T-helper 17 cell (primary cell): ENCODE measurements around the gene CRABP2. TPM values are rescaled to one million over a fixed set of nuclear protein-coding genes. Genes with fewer than 3 reads are reported as not detected.

Experiments
- ATAC-seq: fragments of 150-1000 bp; cut with Tn5 transposase; 2 replicates; pipeline ENCODE4 v1.10.0; 2021; ENCODE audit warnings: mild to moderate bottlenecking, moderate library complexity
- DNase-seq, 3 donors: peaks; one replicate each; pipeline versions ENCODE4 v3.0.0 to v3.0.0-alpha.2; 2020 to 2021
- H3K9me3 ChIP-seq: one replicate; pipeline ENCODE4 v1.7.0; 2013; ENCODE audit warnings: low read length, mild to moderate bottlenecking; ENCODE audit not compliant: control insufficient read depth, poor library complexity, severe bottlenecking
- H3K27ac Mint-ChIP-seq: one replicate; pipeline ENCODE4 v1.8.0; 2022; ENCODE audit warnings: mild to moderate bottlenecking, moderate library complexity, mixed read lengths
- H3K27me3 Mint-ChIP-seq: one replicate; pipeline ENCODE4 v1.8.0; 2022; ENCODE audit warnings: mixed read lengths
- H3K36me3 Mint-ChIP-seq: one replicate; pipeline ENCODE4 v1.8.0; 2022; ENCODE audit warnings: low read depth, mixed read lengths
- H3K4me1 Mint-ChIP-seq: one replicate; pipeline ENCODE4 v1.8.0; 2022; ENCODE audit warnings: mild to moderate bottlenecking, mixed read lengths
- H3K4me3 Mint-ChIP-seq: one replicate; pipeline ENCODE4 v1.8.0; 2022; ENCODE audit warnings: mild to moderate bottlenecking, moderate library complexity, mixed read lengths
- total RNA-seq, 4 donors: library from RNA in 2 of 4; stranded (reverse) in 2 of 4; gene quantifications; one replicate each; pipeline ENCODE4 v1.2.3 and lab custom pipeline; 2022 to 2026

CRABP2 gene
- total RNA-seq, 2 donors from 2014 or later, result 1.5 to 4.5 TPM

GRCh38 chr1:156711011-156711817 is 5.8 kb upstream of the CRABP2 start:
- H3K27ac Mint-ChIP-seq, result no peak overlapping the region
- no peak overlapping the region for H3K4me3 Mint-ChIP-seq
- DNase-seq (no peak), ATAC-seq (no peak)
- no peaks in the 10 kb centered on the region for H3K9me3 ChIP-seq
- H3K36me3 Mint-ChIP-seq, result peaks cover 9% of the 10 kb centered on the region
- H3K27me3 Mint-ChIP-seq, result no peaks in the 10 kb centered on the region
- H3K4me1 Mint-ChIP-seq, result peaks cover 19% of the 10 kb centered on the region

DNA sequence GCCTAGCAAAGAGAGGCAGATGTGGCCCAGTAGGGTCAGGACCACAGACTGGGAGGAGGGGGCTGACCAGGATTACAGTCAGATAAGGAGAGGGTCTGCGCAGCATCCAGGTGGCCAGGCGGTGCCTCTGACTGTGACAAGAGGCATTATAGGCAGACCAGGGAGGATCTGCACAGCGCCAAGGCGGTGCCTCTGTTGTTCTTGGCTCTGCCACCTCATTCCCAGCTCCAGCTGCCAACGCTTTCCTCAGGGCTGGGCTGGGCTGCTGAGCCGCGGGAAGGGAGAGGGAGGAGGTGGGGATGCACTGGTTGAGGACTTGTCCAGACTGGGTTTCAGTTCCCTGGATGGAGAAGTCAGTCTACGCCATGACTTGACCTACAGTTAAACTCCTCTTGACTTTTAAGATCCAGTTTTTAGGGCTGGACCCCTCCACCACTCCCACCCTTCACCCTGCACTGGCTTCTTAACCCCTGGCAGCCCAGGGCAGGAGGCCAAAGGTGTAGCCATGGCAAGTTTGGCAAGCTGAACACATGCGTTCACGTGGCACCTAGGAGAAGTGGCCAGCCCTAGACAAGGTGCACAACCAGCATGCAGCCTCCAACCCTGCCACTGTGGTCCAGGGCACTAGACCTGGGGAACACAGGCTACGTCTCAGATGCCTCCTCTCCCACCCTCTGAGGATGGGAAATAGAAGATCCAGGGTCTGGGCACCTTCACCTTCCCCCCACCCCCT is 4.5 kb upstream of the CRABP2 start:
- peaks cover 20% of the 10 kb centered on the region for H3K4me1 Mint-ChIP-seq
- peaks cover 2% of the 10 kb centered on the region for H3K36me3 Mint-ChIP-seq
- H3K27ac Mint-ChIP-seq, result no peak overlapping the region

DNA sequence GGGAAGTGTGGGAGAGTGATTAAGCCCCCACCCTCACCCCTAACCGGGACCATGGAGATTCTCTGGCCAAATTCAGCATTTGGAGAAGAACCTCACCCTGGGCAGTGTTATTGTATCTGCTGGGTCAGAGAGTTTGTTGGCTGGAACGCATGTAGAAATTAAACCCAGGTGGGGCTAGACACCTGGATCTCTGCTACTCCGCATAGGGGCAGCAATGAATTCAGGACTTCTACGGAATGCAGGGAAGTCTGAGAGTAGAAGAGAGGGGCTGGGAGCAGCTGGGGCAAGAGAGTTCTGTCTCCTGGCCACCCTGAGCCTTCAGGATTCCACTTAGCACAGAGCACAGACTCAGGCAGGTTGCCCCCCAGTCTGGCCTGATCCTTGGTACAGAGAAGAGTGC is 3.6 kb upstream of the CRABP2 start:
- Mint-ChIP-seq H3K4me1 (peaks cover 18% of the 10 kb centered on the region), H3K27ac (peak overlapping the region; percentile 69), H3K27me3 (peaks cover 6% of the 10 kb centered on the region), H3K36me3 (no peaks in the 10 kb centered on the region), H3K4me3 (no peak overlapping the region)
- no peaks in the 10 kb centered on the region for H3K9me3 ChIP-seq
- DNase-seq (no peak), ATAC-seq (no peak)

More for the DNA sequence above, 4.5 kb upstream of the CRABP2 start:
- H3K9me3 ChIP-seq, result no peaks in the 10 kb centered on the region
- ATAC-seq, result no peak
- no peaks in the 10 kb centered on the region for H3K27me3 Mint-ChIP-seq
- H3K4me3 Mint-ChIP-seq, result no peak overlapping the region
- no peak for DNase-seq

DNA sequence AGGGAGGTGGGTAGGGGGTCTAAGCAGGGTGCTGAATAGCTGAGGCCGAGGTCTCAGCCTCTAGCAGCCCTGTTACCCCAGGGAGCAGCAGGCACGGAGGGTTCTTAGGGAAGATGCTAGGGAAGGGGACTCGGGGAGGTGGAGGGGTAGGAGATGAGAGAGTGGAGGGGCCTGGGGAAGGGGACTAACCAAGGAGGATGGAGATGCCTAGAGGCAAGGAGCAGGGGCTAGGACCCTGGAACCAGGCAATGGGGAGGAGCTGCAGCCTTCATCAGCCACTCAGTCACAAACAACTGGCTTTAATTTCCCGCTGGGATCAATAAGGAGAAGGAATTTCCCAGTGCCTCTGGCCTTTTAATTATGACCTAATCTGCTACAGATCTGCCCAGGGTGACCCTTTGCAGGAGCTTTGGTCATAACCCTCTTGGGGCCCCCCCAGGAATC is 2.9 kb upstream of the CRABP2 start:
- Mint-ChIP-seq H3K36me3 (no peaks in the 10 kb centered on the region), H3K27me3 (peaks cover 14% of the 10 kb centered on the region), H3K27ac (peak overlapping the region; percentile 69), H3K4me3 (peak overlapping the region; percentile 63), H3K4me1 (peaks cover 18% of the 10 kb centered on the region)
- ATAC-seq (no peak), DNase-seq (no peak)
- H3K9me3 ChIP-seq, result no peaks in the 10 kb centered on the region

DNA sequence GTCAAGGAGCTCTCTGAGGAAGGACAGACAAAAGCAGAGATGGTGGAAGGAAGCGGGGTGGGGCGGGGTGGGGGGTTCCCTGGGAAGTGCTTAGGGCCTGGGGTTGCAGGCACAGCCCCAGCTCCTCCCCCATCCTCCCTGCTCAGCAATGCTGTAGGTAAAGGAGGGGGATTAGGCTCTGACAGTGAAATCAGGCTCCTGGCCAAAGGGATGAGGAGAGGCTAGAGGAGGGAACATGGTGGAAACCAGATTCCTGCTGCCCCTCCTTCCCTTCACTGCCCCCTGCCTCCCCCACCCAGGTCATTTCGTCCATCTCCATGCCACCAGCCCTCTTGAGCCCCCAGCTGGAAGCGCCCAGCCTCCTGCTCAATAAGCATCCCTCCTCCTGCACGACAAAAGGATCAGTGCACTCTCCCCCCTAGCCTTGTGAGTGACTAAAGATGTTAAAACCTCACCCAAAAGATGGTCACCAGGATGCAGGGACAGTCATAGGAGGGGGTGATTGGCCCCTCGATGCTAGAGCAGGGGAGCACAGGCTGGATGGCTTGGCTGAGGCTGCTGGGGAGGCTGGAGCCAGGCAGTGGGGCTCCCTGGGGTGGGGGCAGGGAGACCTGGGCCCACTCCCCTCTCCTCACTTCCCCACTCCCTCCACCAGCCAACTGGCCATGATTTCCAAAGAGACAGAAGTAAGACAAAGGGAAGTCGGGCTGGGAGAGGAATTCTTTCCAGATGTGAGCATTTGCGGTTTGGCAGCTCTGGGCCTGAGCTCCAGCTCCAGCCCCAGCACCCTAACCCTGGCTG is 2.2 kb upstream of the CRABP2 start:
- H3K4me3 Mint-ChIP-seq, result peak overlapping the region; percentile 96
- no peak for ATAC-seq

GRCh38 chr1:156706657-156707416 is 1.5 kb upstream of the CRABP2 start:
- H3K27me3 Mint-ChIP-seq, result peaks cover 18% of the 10 kb centered on the region
- no peaks in the 10 kb centered on the region for H3K36me3 Mint-ChIP-seq
- H3K4me3 Mint-ChIP-seq, result peak overlapping the region; percentile 96
- H3K4me1 Mint-ChIP-seq, result peaks cover 18% of the 10 kb centered on the region
- H3K9me3 ChIP-seq, result no peaks in the 10 kb centered on the region
- peak in 1 of 3 donors; percentile 19 for DNase-seq
- peak; percentile 28 for ATAC-seq
- peak overlapping the region; percentile 88 for H3K27ac Mint-ChIP-seq

More for the DNA sequence above, 2.2 kb upstream of the CRABP2 start:
- DNase-seq, result no peak
- H3K9me3 ChIP-seq, result no peaks in the 10 kb centered on the region
- no peaks in the 10 kb centered on the region for H3K36me3 Mint-ChIP-seq
- no peak overlapping the region for H3K27ac Mint-ChIP-seq
- H3K27me3 Mint-ChIP-seq, result peaks cover 18% of the 10 kb centered on the region
- peaks cover 18% of the 10 kb centered on the region for H3K4me1 Mint-ChIP-seq

DNA sequence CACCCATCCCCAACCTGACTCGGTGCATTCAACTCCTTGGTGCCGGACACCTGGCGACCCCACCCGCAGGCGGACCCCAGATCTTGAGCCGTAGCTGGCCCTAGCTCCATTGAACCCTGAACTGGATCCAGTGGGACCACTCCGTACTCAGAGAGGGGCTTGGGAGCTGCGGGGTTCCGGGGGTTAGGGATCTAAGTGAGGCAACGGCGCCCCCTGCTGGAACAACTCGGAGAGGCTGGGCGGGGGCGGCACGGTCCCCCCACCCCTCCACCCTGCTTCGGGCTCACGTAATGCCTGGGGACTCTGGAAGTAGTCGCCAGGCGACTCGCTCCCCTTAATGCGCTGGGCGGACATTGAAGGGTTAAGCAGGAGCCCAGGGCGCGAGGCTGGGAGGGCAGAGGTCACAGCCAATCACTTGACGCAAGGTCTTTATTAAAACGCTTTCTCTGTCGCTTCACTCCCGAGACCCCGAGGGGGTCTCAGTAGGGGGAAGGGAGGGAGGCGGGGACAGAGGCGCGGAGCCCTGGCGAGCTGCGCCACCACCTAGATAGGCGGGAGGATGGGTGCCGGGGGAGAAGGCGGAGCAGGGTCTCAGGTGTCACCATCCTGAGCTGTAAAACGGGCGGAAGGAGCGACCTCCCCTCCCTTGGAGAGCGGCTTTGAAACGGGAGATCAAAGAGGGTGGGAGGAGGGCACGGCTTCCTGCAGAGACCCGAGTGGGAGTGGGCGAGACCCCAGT is 704 bp upstream of the CRABP2 start:
- Mint-ChIP-seq H3K4me1 (peaks cover 18% of the 10 kb centered on the region), H3K4me3 (peak overlapping the region; percentile 96), H3K36me3 (no peaks in the 10 kb centered on the region), H3K27me3 (peaks cover 25% of the 10 kb centered on the region), H3K27ac (peak overlapping the region; percentile 88)
- H3K9me3 ChIP-seq, result no peaks in the 10 kb centered on the region
- DNase-seq (peak; percentile 60 to 68 (median 61)), ATAC-seq (peak; percentile 79)

- peaks cover 31% of the 10 kb centered on the region for H3K27me3 Mint-ChIP-seq
- H3K4me1 Mint-ChIP-seq, result peaks cover 18% of the 10 kb centered on the region
- DNase-seq (no peak), ATAC-seq (no peak)
- peak overlapping the region; percentile 96 for H3K4me3 Mint-ChIP-seq
- H3K27ac Mint-ChIP-seq, result no peak overlapping the region
- H3K36me3 Mint-ChIP-seq, result no peaks in the 10 kb centered on the region
- no peaks in the 10 kb centered on the region for H3K9me3 ChIP-seq
These were observed 458 bp downstream of the CRABP2 start for GRCh38 chr1:156704930-156705320.

GRCh38 chr1:156704166-156704711 is 1.1 kb downstream of the CRABP2 start:
- Mint-ChIP-seq H3K27me3 (peaks cover 36% of the 10 kb centered on the region), H3K27ac (no peak overlapping the region)

GRCh38 chr1:156703741-156704140 is 1.6 kb downstream of the CRABP2 start:
- Mint-ChIP-seq H3K4me1 (peaks cover 20% of the 10 kb centered on the region), H3K27ac (no peak overlapping the region), H3K4me3 (no peak overlapping the region), H3K27me3 (peaks cover 41% of the 10 kb centered on the region), H3K36me3 (peaks cover 3% of the 10 kb centered on the region)
- no peak for DNase-seq
- H3K9me3 ChIP-seq, result no peaks in the 10 kb centered on the region
- ATAC-seq, result no peak

More at GRCh38 chr1:156704166-156704711, 1.1 kb downstream of the CRABP2 start:
- no peaks in the 10 kb centered on the region for H3K9me3 ChIP-seq
- DNase-seq, result no peak
- H3K4me1 Mint-ChIP-seq, result peaks cover 18% of the 10 kb centered on the region
- no peaks in the 10 kb centered on the region for H3K36me3 Mint-ChIP-seq
- ATAC-seq, result no peak
- peak overlapping the region; percentile 96 for H3K4me3 Mint-ChIP-seq

DNA sequence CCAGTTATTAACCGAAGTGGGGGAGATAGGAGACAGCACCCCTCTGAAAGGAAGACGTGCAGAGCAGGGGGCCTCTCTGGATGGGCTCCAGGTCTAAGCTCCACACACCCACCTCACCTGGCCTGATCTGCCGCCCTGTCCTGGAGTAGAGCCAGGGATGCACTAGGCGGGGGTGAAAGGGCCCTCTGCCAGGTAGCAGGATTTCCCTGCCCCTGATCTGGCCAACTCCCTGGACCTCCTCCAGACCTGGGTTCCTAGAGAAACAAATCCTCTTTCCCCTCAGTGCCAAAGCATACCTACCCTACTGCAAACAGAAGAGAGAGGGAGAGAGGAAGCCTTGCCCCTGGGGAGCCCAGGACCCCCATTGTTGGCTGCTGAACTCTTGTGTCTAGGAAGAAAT is 2.0 kb downstream of the CRABP2 start:
- H3K9me3 ChIP-seq, result no peaks in the 10 kb centered on the region
- Mint-ChIP-seq H3K4me3 (no peak overlapping the region), H3K4me1 (peaks cover 20% of the 10 kb centered on the region), H3K27ac (peak overlapping the region; percentile 16), H3K27me3 (peaks cover 45% of the 10 kb centered on the region), H3K36me3 (peaks cover 3% of the 10 kb centered on the region)
- DNase-seq (no peak), ATAC-seq (no peak)
